IMR-90 (cell line): Measurements from ENCODE around the gene EDN3. TPM values are rescaled to one million over a fixed set of nuclear protein-coding genes. Genes with fewer than 3 reads are reported as not detected.

Experiments used
- ATAC-seq: fragments of 200-7000 bp; cut with Tn5 transposase; 2 replicates; pipeline ENCODE4 v1.9.1; 2020; ENCODE audit warnings: low read depth, mild to moderate bottlenecking, moderate library complexity
- BruUV-seq: library from RNA; stranded (reverse); fragments of 400-500 nt; replicated peaks from 2 replicates; lab custom pipeline; 2021; lab: Mats Ljungman, UMichigan
- CTCF ChIA-PET: fragments of 300-600 bp; formaldehyde crosslinking; extraction: SDS; loops from one replicate; lab custom pipeline; 2021; ENCODE audit warnings: antibody characterized with exemption; lab: Yijun Ruan, JAX
- POLR2A ChIA-PET: fragments of 300-600 bp; sonication (Branson Sonifier 250); formaldehyde crosslinking; loops from one replicate; lab custom pipeline; 2022; ENCODE audit warnings: antibody characterized with exemption; ENCODE audit not compliant: unreplicated experiment; lab: Charles Lee
- DNase-seq: peaks from one replicate; pipeline ENCODE4 v3.0.0; 2013
- H2AFZ ChIP-seq: replicated peaks from 2 replicates; pipeline ENCODE3; 2013; ENCODE audit warnings: low read length, mild to moderate bottlenecking; ENCODE audit not compliant: poor library complexity
- H2AK5ac ChIP-seq: 2 replicates; pipeline ENCODE4 v1.6.1; 2013; ENCODE audit warnings: low read depth, low read length, inconsistent platforms
- H2AK9ac ChIP-seq: replicated peaks from 2 replicates; pipeline ENCODE3; 2013; ENCODE audit warnings: mild to moderate bottlenecking, low read depth, low read length, moderate library complexity; ENCODE audit not compliant: poor library complexity
- H2BK120ac ChIP-seq: 2 replicates; pipeline ENCODE4 v1.6.1; 2013; ENCODE audit warnings: low read depth, low read length, inconsistent platforms
- H2BK15ac ChIP-seq: 3 replicates; pipeline ENCODE4 v1.6.1; 2013; ENCODE audit warnings: low read depth, low read length, inconsistent platforms
- H2BK20ac ChIP-seq: 2 replicates; pipeline ENCODE4 v1.6.1; 2013; ENCODE audit warnings: low read depth, mild to moderate bottlenecking, inconsistent platforms, low read length, moderate library complexity
- H2BK5ac ChIP-seq: 2 replicates; pipeline ENCODE4 v1.6.1; 2013; ENCODE audit warnings: mild to moderate bottlenecking, low read depth, low read length, inconsistent platforms; ENCODE audit not compliant: poor library complexity, severe bottlenecking
- H3K14ac ChIP-seq: replicated peaks from 2 replicates; pipeline ENCODE4 v1.6.1; 2013; ENCODE audit warnings: low read depth, low read length, inconsistent platforms
- H3K18ac ChIP-seq: 2 replicates; pipeline ENCODE4 v1.6.1; 2013; ENCODE audit warnings: low read depth, low read length, control low read depth
- H3K23ac ChIP-seq: 2 replicates; pipeline ENCODE4 v1.6.1; 2013; ENCODE audit warnings: low read depth, low read length, inconsistent platforms
- H3K27ac ChIP-seq: 2 replicates; pipeline ENCODE4 v1.5.1; 2013; ENCODE audit warnings: mild to moderate bottlenecking, control low read depth, low read length; ENCODE audit not compliant: insufficient read depth
- H3K27me3 ChIP-seq: 2 replicates; pipeline ENCODE4 v1.6.1; 2013; ENCODE audit warnings: low read length; ENCODE audit not compliant: control insufficient read depth, insufficient read depth
- H3K36me3 ChIP-seq: 2 replicates; pipeline ENCODE4 v1.6.1; 2013; ENCODE audit warnings: low read length, mixed read lengths; ENCODE audit not compliant: control insufficient read depth, insufficient read depth
- H3K4ac ChIP-seq: 2 replicates; pipeline ENCODE4 v1.6.1; 2013; ENCODE audit warnings: low read depth, low read length, inconsistent platforms
- H3K4me1 ChIP-seq: 2 replicates; pipeline ENCODE4 v1.6.1; 2013; ENCODE audit warnings: low read length, mixed read lengths; ENCODE audit not compliant: control insufficient read depth, insufficient read depth
- H3K4me2 ChIP-seq: 2 replicates; pipeline ENCODE4 v1.6.1; 2013; ENCODE audit warnings: low read depth, mild to moderate bottlenecking, control low read depth, low read length, moderate library complexity
- H3K4me3 ChIP-seq: 2 replicates; pipeline ENCODE4 v1.5.1; 2013; ENCODE audit warnings: low read depth, mild to moderate bottlenecking, control low read depth, low read length, moderate library complexity; ENCODE audit not compliant: insufficient read depth
- H3K56ac ChIP-seq: 2 replicates; pipeline ENCODE4 v1.6.1; 2013; ENCODE audit warnings: low read length, inconsistent platforms; ENCODE audit not compliant: insufficient read depth; ENCODE audit errors: extremely low read depth
- H3K79me1 ChIP-seq, 2 experiments: 2 replicates each; pipeline ENCODE4 v1.6.1; 2013; ENCODE audit warnings: low read length in 2 of 2, inconsistent platforms in 1 of 2, low read depth in 1 of 2
- H3K9ac ChIP-seq: 2 replicates; pipeline ENCODE4 v1.6.1; 2013; ENCODE audit warnings: low read depth, low read length, control low read depth
- H3K9me1 ChIP-seq: 2 replicates; pipeline ENCODE4 v1.6.1; 2013; ENCODE audit warnings: low read length, inconsistent platforms; ENCODE audit not compliant: insufficient read depth
- H3K9me3 ChIP-seq: 2 replicates; pipeline ENCODE4 v1.6.1; 2013; ENCODE audit warnings: low read length; ENCODE audit not compliant: control insufficient read depth, insufficient read depth
- H4K20me1 ChIP-seq: 2 replicates; pipeline ENCODE4 v1.6.1; 2013; ENCODE audit warnings: low read length, inconsistent platforms; ENCODE audit not compliant: insufficient read depth
- H4K5ac ChIP-seq: 2 replicates; pipeline ENCODE4 v1.6.1; 2013; ENCODE audit warnings: mild to moderate bottlenecking, low read depth, low read length, control low read depth
- H4K8ac ChIP-seq, 2 experiments: 2 replicates each; pipeline ENCODE4 v1.6.1; 2013; ENCODE audit warnings: low read depth in 2 of 2, low read length in 2 of 2, control low read depth in 1 of 2, inconsistent platforms in 1 of 2
- H4K91ac ChIP-seq: 2 replicates; pipeline ENCODE4 v1.6.1; 2013; ENCODE audit warnings: low read depth, low read length, inconsistent platforms; ENCODE audit not compliant: insufficient read depth
- BHLHE40 ChIP-seq: fragments of 150-350 bp; IDR thresholded peaks from 2 replicates; pipeline ENCODE4 v1.6.1; 2016; ENCODE audit warnings: mild to moderate bottlenecking, low read depth, low read length
- CHD1 ChIP-seq: IDR thresholded peaks from 2 replicates; pipeline ENCODE4 v1.6.1; 2012; ENCODE audit warnings: low read depth, low read length, improper control_type of control experiment
- WGBS, 2 experiments: methylation state at CpG; one replicate each; pipeline versions ENCODE4 v1.1.5 to v1.1.7; 2013; ENCODE audit warnings: missing lambda C conversion rate in 2 of 2; ENCODE audit not compliant: insufficient read length in 1 of 2; ENCODE audit errors: extremely low coverage in 2 of 2; 5-methylcytosine and 5-hydroxymethylcytosine counted together
- dilution Hi-C: fragments of 300-500 bp; cut with HindIII; formaldehyde crosslinking; loops from one replicate; pipeline ENCODE4 v1.14.3; 2018; ENCODE audit warnings: low sequenced_read_pairs; ENCODE audit not compliant: unreplicated experiment
- in situ Hi-C: fragments of 300-500 bp; cut with MboI; formaldehyde crosslinking; loops from 3 replicates; pipeline ENCODE4 v1.14.3; 2019; ENCODE audit warnings: low sequenced_read_pairs, inconsistent platforms, mixed read lengths
- intact Hi-C: fragments of 100-400 bp; cut with micrococcal nuclease; formaldehyde crosslinking; loops from 2 replicates; pipeline ENCODE4 v1.10.0; 2022
- polyA plus RNA-seq, 3 experiments: library from polyadenylated mRNA; depleted of rRNA; stranded (reverse); fragments of >200 nt; gene quantifications; 2 replicates each; pipeline ENCODE4 v1.2.3, GENCODE V29; 2012; ENCODE audit warnings: low replicate concordance in 1 of 3
- total RNA-seq: library from RNA; depleted of rRNA; stranded (reverse); fragments of >200 nt; gene quantifications from 2 replicates; pipeline ENCODE4 v1.2.3, GENCODE V29; 2012

EDN3 gene
- total and polyA plus RNA-seq, 2 of the 4 experiments (the other 2 are of a cell fraction) = not detected

GRCh38 chr20:59333951-59334350 is 33.5 kb downstream of the EDN3 start:
- H3K9ac ChIP-seq = no peak overlapping the region
- no peak overlapping the region for H3K14ac ChIP-seq
- CTCF ChIA-PET = no interaction called here
- no peak overlapping the region for H2AFZ ChIP-seq
- no peak overlapping the region for H2BK120ac ChIP-seq
- H3K79me1 ChIP-seq = no peaks in the 10 kb centered on the region
- no TSS peak for BruUV-seq
- no peak for TF ChIP-seq BHLHE40
- no peak for TF ChIP-seq CHD1
- H3K27me3 ChIP-seq = no peaks in the 10 kb centered on the region
- H3K27ac ChIP-seq = no peak overlapping the region
- in situ Hi-C loops (no loop called here), dilution Hi-C loops (no loop called here), intact Hi-C loops (no loop called here)
- H2AK5ac ChIP-seq = no peak overlapping the region
- H3K56ac ChIP-seq = no peak overlapping the region
- no peak overlapping the region for H4K8ac ChIP-seq
- no peak overlapping the region for H4K91ac ChIP-seq
- no peak overlapping the region for H3K23ac ChIP-seq
- no peak overlapping the region for H2AK9ac ChIP-seq
- H3K36me3 ChIP-seq = no peaks in the 10 kb centered on the region
- no peaks in the 10 kb centered on the region for H4K20me1 ChIP-seq
- no peak overlapping the region for H3K4me2 ChIP-seq
- no peak overlapping the region for H2BK5ac ChIP-seq
- H3K4me1 ChIP-seq = no peaks in the 10 kb centered on the region
- H3K9me1 ChIP-seq = no peaks in the 10 kb centered on the region
- H4K5ac ChIP-seq = no peak overlapping the region
- H3K18ac ChIP-seq = no peak overlapping the region
- H2BK15ac ChIP-seq = no peak overlapping the region
- H3K4me3 ChIP-seq = no peak overlapping the region
- H3K4ac ChIP-seq = no peak overlapping the region
- WGBS, 2 experiments = no CpG with 5 or more reads among the region's 9 CpGs
- H2BK20ac ChIP-seq = no peak overlapping the region
- no peak for ATAC-seq
- DNase-seq = no peak
- no peaks in the 10 kb centered on the region; the same call in 1 of the 2 replicates for H3K9me3 ChIP-seq
- POLR2A ChIA-PET = no interaction called here
